A549 (cell line): ENCODE data around the gene NXF1. TPM values are rescaled to one million over a fixed set of nuclear protein-coding genes. Genes with fewer than 3 reads are reported as not detected.

Experiments used
- ATAC-seq, 2 experiments: fragments of 200-7000 bp in 1 of 2; fragments of >200 bp in 1 of 2; cut with Nextera tagmentation in 1 of 2; cut with Tn5 transposase in 1 of 2; 3 replicates each; pipeline versions ENCODE4 v1.8.0 to v1.9.1; 2018 to 2020; ENCODE audit warnings: mild to moderate bottlenecking in 1 of 2, moderate library complexity in 1 of 2
- CTCF ChIA-PET: fragments of 300-600 bp; sonication (Branson Sonifier 250); formaldehyde crosslinking; extraction: SDS; loops from one replicate; lab custom pipeline; 2021; ENCODE audit warnings: antibody characterized with exemption, inconsistent platforms; lab: Yijun Ruan, JAX
- POLR2A ChIA-PET: fragments of 350-600 bp; formaldehyde crosslinking; extraction: SDS; loops from one replicate; lab custom pipeline; 2021; ENCODE audit warnings: antibody characterized with exemption, inconsistent platforms; lab: Yijun Ruan, JAX
- DNase-seq, 2 experiments: peaks; one replicate each; pipeline versions ENCODE4 v3.0.0 to v3.0.0-alpha.2; 2011 to 2016; ENCODE audit warnings: low read depth in 1 of 2, low spot score in 1 of 2
- FAIRE-seq: peaks from 2 replicates; lab custom pipeline; 2011; peaks lifted over from hg19 to GRCh38; lab: Jason Lieb, UNC
- H3K27ac ChIP-seq, 2 experiments: fragments of >200 bp; sonication (Bioruptor Twin); formaldehyde crosslinking; 3 replicates each; pipeline ENCODE4 v1.5.1; 2016 to 2017
- H3K4me1 ChIP-seq: fragments of >200 bp; sonication (Bioruptor Twin); formaldehyde crosslinking; 3 replicates; pipeline ENCODE4 v1.6.1; 2016
- H3K4me2 ChIP-seq: fragments of >200 bp; sonication (Bioruptor Twin); formaldehyde crosslinking; 3 replicates; pipeline ENCODE4 v1.6.1; 2016
- H3K4me3 ChIP-seq: fragments of >200 bp; sonication (Bioruptor Twin); formaldehyde crosslinking; 3 replicates; pipeline ENCODE4 v1.5.1; 2016
- H3K9me3 ChIP-seq: fragments of >200 bp; sonication (Bioruptor Twin); formaldehyde crosslinking; 3 replicates; pipeline ENCODE4 v1.6.1; 2016
- CBX2 ChIP-seq: fragments of 200-600 bp; sonication (generic); IDR thresholded peaks from 2 replicates; pipeline ENCODE4 v1.6.1; 2016; ENCODE audit warnings: low read depth, mild to moderate bottlenecking, borderline replicate concordance
- FOSL2 ChIP-seq, 2 experiments: fragments of 450-650 bp in 1 of 2; fragments of >200 bp in 1 of 2; sonication (Bioruptor Twin) in 1 of 2; formaldehyde crosslinking; IDR thresholded peaks; 2 replicates each; pipeline versions ENCODE4 v1.5.0 to v1.6.1; 2016 to 2020; ENCODE audit warnings: mild to moderate bottlenecking in 1 of 2, moderate library complexity in 1 of 2
- GATA3 ChIP-seq: IDR thresholded peaks from 2 replicates; pipeline ENCODE4 v1.6.1; 2012; ENCODE audit warnings: borderline replicate concordance
- HDAC2 ChIP-seq: fragments of 200-600 bp; sonication (generic); IDR thresholded peaks from 2 replicates; pipeline ENCODE4 v1.6.1; 2016
- HES2 ChIP-seq: fragments of >200 bp; sonication (Bioruptor Twin); formaldehyde crosslinking; IDR thresholded peaks from 2 replicates; pipeline ENCODE4 v1.6.1; 2016
- HOXA7 ChIP-seq: fragments of 250-450 bp; sonication (Bioruptor Pico); IDR thresholded peaks from 2 replicates; pipeline ENCODE4 v1.5.0; 2020; ENCODE audit warnings: mild to moderate bottlenecking, moderate library complexity
- HOXB13 ChIP-seq: fragments of 250-450 bp; sonication (Bioruptor Pico); IDR thresholded peaks from 2 replicates; pipeline ENCODE4 v1.5.0; 2020; ENCODE audit warnings: low read depth, mild to moderate bottlenecking, moderate library complexity
- KDM1A ChIP-seq: fragments of 200-600 bp; sonication (generic); IDR thresholded peaks from 2 replicates; pipeline ENCODE4 v1.6.1; 2016; ENCODE audit warnings: low read depth, mild to moderate bottlenecking
- MAX ChIP-seq: IDR thresholded peaks from 2 replicates; pipeline ENCODE4 v1.6.1; 2012
- MYC ChIP-seq: IDR thresholded peaks from 2 replicates; pipeline ENCODE4 v1.6.1; 2012; ENCODE audit warnings: mild to moderate bottlenecking, inconsistent platforms, low read length, improper control_type of control experiment, borderline replicate concordance
- REST ChIP-seq: fragments of 200-600 bp; sonication (generic); IDR thresholded peaks from 2 replicates; pipeline ENCODE4 v1.6.1; 2016; ENCODE audit warnings: antibody characterized with exemption, mild to moderate bottlenecking, moderate library complexity
- RNF2 ChIP-seq: fragments of 200-600 bp; sonication (generic); IDR thresholded peaks from 2 replicates; pipeline ENCODE4 v1.6.1; 2016; ENCODE audit warnings: low read depth, mild to moderate bottlenecking, antibody characterized with exemption, moderate library complexity, borderline replicate concordance
- USF2 ChIP-seq: fragments of 450-650 bp; IDR thresholded peaks from 2 replicates; pipeline ENCODE4 v1.6.1; 2014; ENCODE audit warnings: antibody characterized with exemption
- ZFP36 ChIP-seq: fragments of 450-650 bp; IDR thresholded peaks from 2 replicates; pipeline ENCODE4 v1.6.1; 2014; ENCODE audit warnings: borderline replicate concordance; ENCODE audit not compliant: partially characterized antibody
- ZSCAN20 ChIP-seq: fragments of 250-450 bp; sonication (Bioruptor Pico); IDR thresholded peaks from 2 replicates; pipeline ENCODE4 v1.8.0; 2022; ENCODE audit warnings: mild to moderate bottlenecking, moderate library complexity
- WGBS: methylation state at CpG from one replicate; pipeline ENCODE4 v1.1.6; 2017; ENCODE audit errors: missing lambda C conversion rate; 5-methylcytosine and 5-hydroxymethylcytosine counted together
- polyA plus RNA-seq, 4 experiments: library from polyadenylated mRNA; depleted of rRNA in 3 of 4; stranded (reverse); fragments of >200 nt; fragmentation: RNase III in 1 of 4; extraction: RNeasy Plus Mini Kit Qiagen cat#74134 plus additional on column Dnase treatment in 1 of 4; gene quantifications; 2 replicates in 3 of 4; 3 replicates in 1 of 4; pipeline ENCODE4 v1.2.3, GENCODE V29; 2011 to 2017

The NXF1 gene
- polyA plus RNA-seq, 2 of the 4 experiments (the other 2 are of a cell fraction), result 35.5 to 47.7 TPM

- no peak for TF ChIP-seq REST
- TF ChIP-seq RNF2, result no peak
- TF ChIP-seq CBX2, result no peak
- TF ChIP-seq, all 56 proteins: peak for 0
These were observed 26.8 kb downstream of the NXF1 start (continued) for GRCh38 chr11:62778441-62778840.

GRCh38 chr11:62777389-62777788 lies 27.9 kb downstream of the NXF1 start:
- no peaks in the 10 kb centered on the region for H3K9me3 ChIP-seq
- no peak for FAIRE-seq
- H3K4me1 ChIP-seq, result peaks cover under 1% of the 10 kb centered on the region; the same call in 2 of the 3 replicates
- ATAC-seq, result no peak
- H3K27ac ChIP-seq, result no peak overlapping the region
- POLR2A ChIA-PET, result no interaction called here
- H3K4me2 ChIP-seq, result no peak overlapping the region
- no peak overlapping the region for H3K4me3 ChIP-seq
- CTCF ChIA-PET, result interaction anchor here (1.1 to 13.8 kb wide), 3 partner anchors 8 to 16 kb away, joined by 3 to 211 read pairs (median 7); partner anchors contain the start of genes POLR2G and TMEM179B
- 89% methylated on average over 2 of the region's 2 CpGs for WGBS
- TF ChIP-seq ZFP36, result no peak
- DNase-seq, result no peak

- H3K4me3 ChIP-seq, result no peak overlapping the region
- POLR2A ChIA-PET, result interaction anchor here (1.1 kb wide), 1 partner anchor 11 kb away, joined by 3 read pairs; no protein-coding TSS in a partner anchor
- no peaks in the 10 kb centered on the region for H3K9me3 ChIP-seq
- 93% methylated on average over 17 of the region's 17 CpGs for WGBS
- no peak for DNase-seq
- no peak for ATAC-seq
- TF ChIP-seq KDM1A (no peak), HOXB13 (CRISPR knock-in tag) (no peak), USF2 (no peak), ZSCAN20 (no peak), HOXA7 (CRISPR knock-in tag) (no peak), MYC (no peak), HDAC2 (no peak), MAX (no peak), HES2 (no peak)
- H3K27ac ChIP-seq, result no peak overlapping the region
- FAIRE-seq, result no peak
- CTCF ChIA-PET, result interaction anchor here (0.6 to 13.8 kb wide), 3 partner anchors 11 to 58 kb away, joined by 3 to 211 read pairs (median 4); partner anchors contain the start of gene TMEM179B
- no peak overlapping the region for H3K4me2 ChIP-seq
- H3K4me1 ChIP-seq, result peaks cover 8% of the 10 kb centered on the region; the same call in 2 of the 3 replicates
These were observed 29.6 kb downstream of the NXF1 start for GRCh38 chr11:62775646-62776045.

GRCh38 chr11:62774407-62774806 lies 30.8 kb downstream of the NXF1 start:
- 89% methylated on average over 6 of the region's 6 CpGs for WGBS
- H3K9me3 ChIP-seq, result no peaks in the 10 kb centered on the region
- CTCF ChIA-PET, result interaction anchor here (1.2 to 13.8 kb wide), 2 partner anchors 13 to 31 kb away, joined by 3 to 211 read pairs; partner anchors contain the start of genes NXF1 and TMEM179B
- DNase-seq (no peak), ATAC-seq (no peak)
- no peak overlapping the region for H3K4me2 ChIP-seq
- no peak for TF ChIP-seq FOSL2 (IDR thresholded peaks at IDR 0.05)
- TF ChIP-seq FOSL2 (CRISPR knock-in tag; IDR thresholded peaks at IDR 0.05), result peak; percentile 10; the same call in 1 of the 2 replicates
- TF ChIP-seq GATA3, result no peak
- TF ChIP-seq, all 56 proteins: peak for 1
- Histone ChIP-seq H3K4me3 (no peak overlapping the region), H3K4me1 (peaks cover 15% of the 10 kb centered on the region), H3K27ac (no peak overlapping the region)
- POLR2A ChIA-PET, result interaction anchor here (0.7 to 1.0 kb wide), 2 partner anchors 58 to 70 kb away, joined by 4 to 5 read pairs; no protein-coding TSS in a partner anchor
- no peak for FAIRE-seq
